Progenitor cell of endocrine pancreas (in vitro differentiated cells): ENCODE data around the gene F5. TPM values are rescaled to one million over a fixed set of nuclear protein-coding genes. Genes with fewer than 3 reads are reported as not detected.

Experiments used
- DNase-seq: peaks from one replicate; pipeline ENCODE4 v3.0.0; 2021; ENCODE audit warnings: low spot score; ENCODE audit not compliant: unreplicated experiment
- H3K27ac Mint-ChIP-seq: 2 replicates; pipeline ENCODE4 v1.8.0; 2021; ENCODE audit warnings: mild to moderate bottlenecking, moderate library complexity, mixed read lengths
- H3K27me3 Mint-ChIP-seq: 2 replicates; pipeline ENCODE4 v1.8.0; 2021; ENCODE audit warnings: mixed read lengths
- H3K36me3 Mint-ChIP-seq: 2 replicates; pipeline ENCODE4 v1.8.0; 2022; ENCODE audit warnings: mixed read lengths; ENCODE audit not compliant: insufficient read depth
- H3K4me1 Mint-ChIP-seq: 2 replicates; pipeline ENCODE4 v1.8.0; 2021; ENCODE audit warnings: low read depth, mixed read lengths
- H3K4me3 Mint-ChIP-seq: 2 replicates; pipeline ENCODE4 v1.8.0; 2021; ENCODE audit warnings: low read depth, mild to moderate bottlenecking, moderate library complexity, mixed read lengths
- H3K9me3 Mint-ChIP-seq: 2 replicates; pipeline ENCODE4 v1.8.0; 2021; ENCODE audit warnings: low read depth, mixed read lengths
- CTCF ChIP-seq: fragments of 200-600 bp; sonication (generic); IDR thresholded peaks from one replicate; pipeline ENCODE4 v1.5.0; 2021; ENCODE audit warnings: antibody characterized with exemption, mild to moderate bottlenecking; ENCODE audit not compliant: unreplicated experiment
- long read RNA-seq: library from polyadenylated mRNA; unstranded; transcript quantifications from one replicate; pipeline ENCODE4 v2.0.0, GENCODE V29; 2020
- total RNA-seq: library from RNA; stranded (reverse); gene quantifications from 2 replicates; pipeline ENCODE4 v1.2.1, GENCODE V29; 2021

Gene F5
- 1.7 and 2.9 TPM in 2 replicates for total RNA-seq
- long read RNA-seq, partial matches to known transcripts: 5 of 5 reads
- long read RNA-seq, other reads (novel, unspliced or antisense): 0 of 5 reads

GRCh38 chr1:169586395-169587255, at the start of gene F5:
TSS of gene F5 (minus strand) at chr1:169586481. CDS start at chr1:169586386, 95 bp downstream.
- no peaks in the 10 kb centered on the region for H3K9me3 Mint-ChIP-seq
- H3K27me3 Mint-ChIP-seq: peaks cover 9% of the 10 kb centered on the region
- H3K4me1 Mint-ChIP-seq: peaks cover 4% of the 10 kb centered on the region
- no peaks in the 10 kb centered on the region for H3K36me3 Mint-ChIP-seq
- no peak within 1 kb of the TSS for H3K27ac Mint-ChIP-seq
- peak; percentile 52 for DNase-seq
- TF ChIP-seq CTCF: peak; percentile 60
- H3K4me3 Mint-ChIP-seq: peak within 1 kb of the TSS; percentile 37

- Mint-ChIP-seq H3K27me3 (no peaks in the 10 kb centered on the region), H3K27ac (no peak overlapping the region), H3K4me1 (no peaks in the 10 kb centered on the region), H3K9me3 (peaks cover 32% of the 10 kb centered on the region), H3K36me3 (peaks cover 3% of the 10 kb centered on the region), H3K4me3 (no peak overlapping the region)
- no peak for DNase-seq
- no peak for TF ChIP-seq CTCF
These were observed 48.6 kb upstream of the F5 start for GRCh38 chr1:169634877-169635276.

GRCh38 chr1:169634145-169634544, 47.9 kb upstream of the F5 start:
- no peak for DNase-seq
- Mint-ChIP-seq H3K27ac (no peak overlapping the region), H3K36me3 (peaks cover 3% of the 10 kb centered on the region), H3K4me1 (no peaks in the 10 kb centered on the region), H3K4me3 (no peak overlapping the region), H3K27me3 (no peaks in the 10 kb centered on the region), H3K9me3 (peaks cover 29% of the 10 kb centered on the region)
- TF ChIP-seq CTCF: no peak

GRCh38 chr1:169631249-169631648, 45.0 kb upstream of the F5 start:
- H3K4me1 Mint-ChIP-seq: no peaks in the 10 kb centered on the region
- no peak overlapping the region for H3K27ac Mint-ChIP-seq
- no peak for TF ChIP-seq CTCF
- peaks cover 15% of the 10 kb centered on the region for H3K9me3 Mint-ChIP-seq
- no peak overlapping the region for H3K4me3 Mint-ChIP-seq
- peaks cover 3% of the 10 kb centered on the region for H3K36me3 Mint-ChIP-seq
- DNase-seq: no peak
- no peaks in the 10 kb centered on the region for H3K27me3 Mint-ChIP-seq

GRCh38 chr1:169630006-169630405, 43.7 kb upstream of the F5 start, which contains the start of gene SELP:
TSS of gene SELP (minus strand) at chr1:169630124. CDS start at chr1:169630074, 50 bp downstream.
- TF ChIP-seq CTCF: no peak
- Mint-ChIP-seq H3K4me3 (no peak within 1 kb of the TSS), H3K4me1 (no peaks in the 10 kb centered on the region), H3K9me3 (peaks cover 12% of the 10 kb centered on the region), H3K27ac (no peak within 1 kb of the TSS), H3K27me3 (no peaks in the 10 kb centered on the region), H3K36me3 (peaks cover 3% of the 10 kb centered on the region)
- DNase-seq: no peak
